NCI-H2171 treated with DMSO at 0.1 percent for 48 hours (cell line): ENCODE results near the gene MAU2.
"Not testable (repeated sequence)": the region's sequence is repeated elsewhere in the genome, so short reads cannot be mapped to it uniquely, and the experiment has no call there.

ENCODE experiments used
- DNase-seq: peaks from one replicate; lab custom pipeline; 2025; lab: John Stamatoyannopoulos, UW

The MAU2 gene

GRCh38 chr19:19382118-19382517, 61.5 kb downstream of the MAU2 start:
- no peak for DNase-seq

- no peak for DNase-seq
These were observed 63.9 kb downstream of the MAU2 start for GRCh38 chr19:19384486-19384885.

GRCh38 chr19:19385131-19385895, 64.7 kb downstream of the MAU2 start:
- peak; percentile 98 for DNase-seq

- DNase-seq, result no peak
These were observed 65.6 kb downstream of the MAU2 start for GRCh38 chr19:19385896-19386869.

GRCh38 chr19:19387108-19387507, 66.5 kb downstream of the MAU2 start:
- DNase-seq, result no peak

GRCh38 chr19:19388568-19389555, 68.2 kb downstream of the MAU2 start:
- no peak for DNase-seq

- not testable (repeated sequence) for DNase-seq
These were observed 69.1 kb downstream of the MAU2 start for GRCh38 chr19:19389683-19390082.

- DNase-seq, result not testable (repeated sequence)
These were observed 73.7 kb downstream of the MAU2 start for GRCh38 chr19:19394333-19394732.

- DNase-seq, result peak; percentile 58
These were observed 79.3 kb downstream of the MAU2 start for GRCh38 chr19:19399733-19400433.

GRCh38 chr19:19402656-19403372, 82.2 kb downstream of the MAU2 start:
- no peak for DNase-seq

- DNase-seq, result no peak
These were observed 82.8 kb downstream of the MAU2 start for GRCh38 chr19:19403373-19403901.

GRCh38 chr19:19404879-19405860, 84.5 kb downstream of the MAU2 start, which contains the start of gene GATAD2A:
GATAD2A (plus strand) TSS chr19:19405675; CDS start chr19:19465346, 59,671 bp downstream.
- peak; percentile 87 for DNase-seq

- DNase-seq, result peak; percentile 21
These were observed 85.6 kb downstream of the MAU2 start for GRCh38 chr19:19405971-19406877.

- DNase-seq, result no peak
These were observed 86.4 kb downstream of the MAU2 start for GRCh38 chr19:19406878-19407632.

GRCh38 chr19:19407633-19407930, 87.0 kb downstream of the MAU2 start:
- no peak for DNase-seq
